Bone marrow (tissue), 2 donors: ENCODE results near the gene FCHSD2.
"Not testable (repeated sequence)": the region's sequence is repeated elsewhere in the genome, so short reads cannot be mapped to it uniquely, and the experiment has no call there.

Source experiments
- DNase-seq, 2 donors: peaks; one replicate each; lab custom pipeline; 2025; lab: John Stamatoyannopoulos, UW

FCHSD2 gene

GRCh38 chr11:73121692-73122091 is 20.4 kb downstream of the FCHSD2 start:
- DNase-seq, result no peak

GRCh38 chr11:73117071-73117470 is 25.0 kb downstream of the FCHSD2 start:
- no peak for DNase-seq

- no peak for DNase-seq
Measured at GRCh38 chr11:73116636-73117035, 25.5 kb downstream of the FCHSD2 start.

GRCh38 chr11:73114835-73115220 is 27.3 kb downstream of the FCHSD2 start:
- no peak for DNase-seq

GRCh38 chr11:73114110-73114834 is 27.8 kb downstream of the FCHSD2 start:
- no peak for DNase-seq

GRCh38 chr11:73113426-73113825 is 28.7 kb downstream of the FCHSD2 start:
- DNase-seq, result no peak

GRCh38 chr11:73107597-73107996 is 34.5 kb downstream of the FCHSD2 start:
- no peak for DNase-seq

- DNase-seq, result no peak
Measured at GRCh38 chr11:73106347-73106746, 35.8 kb downstream of the FCHSD2 start.

- DNase-seq, result no peak
Measured at GRCh38 chr11:73100578-73100977, 41.5 kb downstream of the FCHSD2 start.

- DNase-seq, result no peak
Measured at GRCh38 chr11:73099512-73100266, 42.4 kb downstream of the FCHSD2 start.

- DNase-seq, result no peak
Measured at GRCh38 chr11:73095613-73096012, 46.5 kb downstream of the FCHSD2 start.

GRCh38 chr11:73091521-73092305 is 50.4 kb downstream of the FCHSD2 start:
- no peak for DNase-seq

- no peak for DNase-seq
Measured at GRCh38 chr11:73087730-73088129, 54.4 kb downstream of the FCHSD2 start.

- DNase-seq, result peak in 1 of 2 donors; percentile 52
Measured at GRCh38 chr11:73085189-73085875, 56.8 kb downstream of the FCHSD2 start.

GRCh38 chr11:73078631-73079030 is 63.5 kb downstream of the FCHSD2 start:
- no peak for DNase-seq

GRCh38 chr11:73077454-73077853 is 64.7 kb downstream of the FCHSD2 start:
- DNase-seq, result no peak

- DNase-seq, result no peak
Measured at GRCh38 chr11:73074319-73074718, 67.8 kb downstream of the FCHSD2 start.

GRCh38 chr11:73072935-73073481 is 69.1 kb downstream of the FCHSD2 start:
- peak in 1 of 2 donors; percentile 70 for DNase-seq

- DNase-seq, result no peak
Measured at GRCh38 chr11:73070653-73071052, 71.5 kb downstream of the FCHSD2 start.

GRCh38 chr11:73061857-73062424 is 80.2 kb downstream of the FCHSD2 start:
- DNase-seq, result not testable (repeated sequence)

GRCh38 chr11:73061434-73061833 is 80.7 kb downstream of the FCHSD2 start:
- DNase-seq, result not testable (repeated sequence)
